Heart left ventricle (tissue), 13 donors: ENCODE results near the gene SEMA6D.

Source experiments
- POLR2A ChIP-seq, 2 donors: fragments of 450-650 bp; IDR thresholded peaks; one replicate each; pipeline ENCODE4 v1.6.1; 2017; ENCODE audit warnings: antibody characterized with exemption in 2 of 2, mild to moderate bottlenecking in 2 of 2, moderate library complexity in 2 of 2
- TF ChIP-seq, protein P1 (sequence below), 12 donors: fragments of 200-600 bp; sonication (generic) in 4 of 12; IDR thresholded peaks; one replicate each; pipeline versions ENCODE4 v1.5.0 to v1.8.0; 2018 to 2022; ENCODE audit warnings: antibody characterized with exemption in 12 of 12, mild to moderate bottlenecking in 5 of 12
- donor health status: ischemic (EF 13 %, LVEDD 7.1; RV severe dilation, severe dysfunction).
- donor health status: DM: no; HTN: yes; CAD: no.
- donor health status: DM: no; HTN: no; CAD: no.
- donor health status: ischemic (EF 25% LVEDD 6.9; RV normal size, moderate dysfunction).
- donor health status: ischemic (EF 25% LVEDD 5.7; RV mildly dilated, moderate dysfunction).
- donor health status: ischemic (EF 35%, LVEDD 5.7; RV mildly dilated, moderate dysfunction).
- donor health status: nonischemic (EF 11% LVEDD 7.7; RV severe dilation, severe dysfunction).
- donor health status: DM: yes; HTN: yes; CAD: no.
- donor health status: PGD.
- donor health status: ischemic (EF 29% LVEDD 5.4; RV normal size, mild dysfunction).
- donor health status: nonischemic (EF 23%, LVEDD 6.1; RV moderate dilation, normal function).

DNA sequence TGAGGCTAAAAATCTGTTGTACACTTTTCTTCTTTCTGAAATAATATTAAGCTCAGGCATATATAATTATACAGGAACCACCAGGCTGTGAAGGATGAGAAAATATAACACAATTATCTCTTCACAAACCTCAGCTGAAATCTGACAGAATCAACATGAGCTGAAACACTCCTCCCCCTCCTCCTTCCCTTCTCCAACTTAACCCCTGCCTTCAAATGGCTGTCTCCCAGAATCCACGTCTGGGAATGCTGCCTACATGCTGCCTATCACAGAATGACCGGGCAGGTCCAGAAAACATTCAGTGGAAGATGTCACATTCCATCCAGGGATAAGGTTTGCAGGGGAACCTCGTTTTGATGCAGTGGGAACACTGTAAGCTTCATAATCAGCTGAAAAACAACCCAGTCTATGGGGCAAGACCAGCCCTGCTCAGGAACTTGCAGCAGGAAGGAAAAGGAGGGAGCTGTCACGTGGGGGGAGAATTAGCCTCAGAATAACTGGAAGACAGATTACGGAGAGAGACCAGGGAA is 44.0 kb upstream of the SEMA6D start:
- TF ChIP-seq, protein P1, sequence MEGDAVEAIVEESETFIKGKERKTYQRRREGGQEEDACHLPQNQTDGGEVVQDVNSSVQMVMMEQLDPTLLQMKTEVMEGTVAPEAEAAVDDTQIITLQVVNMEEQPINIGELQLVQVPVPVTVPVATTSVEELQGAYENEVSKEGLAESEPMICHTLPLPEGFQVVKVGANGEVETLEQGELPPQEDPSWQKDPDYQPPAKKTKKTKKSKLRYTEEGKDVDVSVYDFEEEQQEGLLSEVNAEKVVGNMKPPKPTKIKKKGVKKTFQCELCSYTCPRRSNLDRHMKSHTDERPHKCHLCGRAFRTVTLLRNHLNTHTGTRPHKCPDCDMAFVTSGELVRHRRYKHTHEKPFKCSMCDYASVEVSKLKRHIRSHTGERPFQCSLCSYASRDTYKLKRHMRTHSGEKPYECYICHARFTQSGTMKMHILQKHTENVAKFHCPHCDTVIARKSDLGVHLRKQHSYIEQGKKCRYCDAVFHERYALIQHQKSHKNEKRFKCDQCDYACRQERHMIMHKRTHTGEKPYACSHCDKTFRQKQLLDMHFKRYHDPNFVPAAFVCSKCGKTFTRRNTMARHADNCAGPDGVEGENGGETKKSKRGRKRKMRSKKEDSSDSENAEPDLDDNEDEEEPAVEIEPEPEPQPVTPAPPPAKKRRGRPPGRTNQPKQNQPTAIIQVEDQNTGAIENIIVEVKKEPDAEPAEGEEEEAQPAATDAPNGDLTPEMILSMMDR (IDR thresholded peaks at IDR 0.05) = no peak
- no peak for TF ChIP-seq POLR2A (IDR thresholded peaks at IDR 0.05)
